SK-N-SH treated with all-trans-retinoic acid at 6 μM for 48 hours (cell line): Measurements from ENCODE around the gene NEB.

Source experiments
- CREB5 ChIP-seq: fragments of 250-450 bp; sonication (Bioruptor Pico); IDR thresholded peaks from 2 replicates; pipeline ENCODE4 v1.5.1; 2020; ENCODE audit warnings: low read depth, mild to moderate bottlenecking, moderate library complexity
- ISL1 ChIP-seq: fragments of 250-450 bp; sonication (Bioruptor Pico); IDR thresholded peaks from 2 replicates; pipeline ENCODE4 v2.1.2; 2022; ENCODE audit warnings: mild to moderate bottlenecking, moderate library complexity
- SNAI2 ChIP-seq: fragments of 250-450 bp; sonication (Bioruptor Pico); IDR thresholded peaks from 2 replicates; pipeline ENCODE4 v1.5.0; 2020; ENCODE audit warnings: mild to moderate bottlenecking, moderate library complexity
- ZFP3 ChIP-seq: fragments of 250-450 bp; sonication (Bioruptor Pico); IDR thresholded peaks from 2 replicates; pipeline ENCODE4 v1.5.0; 2020; ENCODE audit warnings: mild to moderate bottlenecking, moderate library complexity
- ZFP30 ChIP-seq: fragments of 450-650 bp; formaldehyde crosslinking; IDR thresholded peaks from 2 replicates; pipeline ENCODE4 v1.5.0; 2022; ENCODE audit warnings: mild to moderate bottlenecking, moderate library complexity
- ZNF70 ChIP-seq: fragments of 450-650 bp; formaldehyde crosslinking; IDR thresholded peaks from 2 replicates; pipeline ENCODE4 v1.5.0; 2020; ENCODE audit warnings: mild to moderate bottlenecking, moderate library complexity

GRCh38 chr2:151761687-151762086 lies 27.4 kb upstream of the NEB start:
- TF ChIP-seq ZNF70 (CRISPR knock-in tag): no peak
- no peak for TF ChIP-seq ISL1 (CRISPR knock-in tag)
- no peak for TF ChIP-seq ZFP30
- no peak for TF ChIP-seq CREB5 (CRISPR knock-in tag)
- no peak for TF ChIP-seq SNAI2 (CRISPR knock-in tag)
- no peak for TF ChIP-seq ZFP3 (CRISPR knock-in tag)
